HepG2 (cell line): Measurements from ENCODE around the gene TYW1B. TPM values are rescaled to one million over a fixed set of nuclear protein-coding genes. Genes with fewer than 3 reads are reported as not detected.
"Not testable (repeated sequence)": the region's sequence is repeated elsewhere in the genome, so short reads cannot be mapped to it uniquely, and the experiment has no call there.

Experiments
- ATAC-seq: fragments of 200-7000 bp; cut with Tn5 transposase; 3 replicates; pipeline ENCODE4 v1.9.1; 2020; ENCODE audit warnings: mild to moderate bottlenecking, moderate library complexity
- BruUV-seq: library from RNA; stranded (reverse); fragments of 400-500 nt; replicated peaks from 2 replicates; lab custom pipeline; 2021; lab: Mats Ljungman, UMichigan
- CTCF ChIA-PET: fragments of 300-600 bp; formaldehyde crosslinking; extraction: SDS; loops from one replicate; lab custom pipeline; 2021; ENCODE audit warnings: low total read pairs, inconsistent platforms, low intra/inter-chr PET ratio; lab: Yijun Ruan, JAX
- POLR2A ChIA-PET: fragments of 350-600 bp; sonication (Branson Sonifier 250); formaldehyde crosslinking; loops from one replicate; lab custom pipeline; 2020; ENCODE audit warnings: antibody characterized with exemption, inconsistent platforms; lab: Yijun Ruan, JAX
- DNase-seq: peaks from one replicate; pipeline ENCODE4 v3.0.0-alpha.2; 2015; ENCODE audit warnings: low spot score
- FAIRE-seq: peaks from 3 replicates; lab custom pipeline; 2011; peaks lifted over from hg19 to GRCh38; lab: Jason Lieb, UNC
- H2AFZ ChIP-seq: one replicate; pipeline ENCODE4 v1.6.1; 2011; ENCODE audit warnings: low read length, inconsistent platforms
- H3K27ac ChIP-seq: fragments of 300-600 bp; 3 replicates; pipeline ENCODE4 v1.8.0; 2011; ENCODE audit warnings: mixed run types, mild to moderate bottlenecking, mixed read lengths, low read length, inconsistent platforms; ENCODE audit not compliant: insufficient read depth; ENCODE audit errors: extremely low read length
- H3K27me3 ChIP-seq, 2 experiments: fragments of 200-600 bp in 1 of 2; 2 replicates in 1 of 2; 3 replicates in 1 of 2; pipeline versions ENCODE4 v1.6.0 to v1.8.0; 2011; ENCODE audit warnings: low read length in 2 of 2, mild to moderate bottlenecking in 2 of 2, moderate library complexity in 2 of 2, inconsistent platforms in 1 of 2; ENCODE audit not compliant: insufficient read depth in 2 of 2, control insufficient read depth in 1 of 2
- H3K36me3 ChIP-seq, 2 experiments: fragments of 200-600 bp in 1 of 2; replicated peaks in 1 of 2; 2 replicates in 1 of 2; 3 replicates in 1 of 2; pipeline versions ENCODE4 v1.5.1 to v1.8.0; 2011; ENCODE audit warnings: low read length in 2 of 2, inconsistent platforms in 1 of 2; ENCODE audit not compliant: insufficient read depth in 2 of 2, control insufficient read depth in 1 of 2
- H3K4me1 ChIP-seq: 2 replicates; pipeline ENCODE4 v1.5.1; 2012; ENCODE audit warnings: low read length, inconsistent platforms; ENCODE audit not compliant: insufficient read depth
- H3K4me2 ChIP-seq: 2 replicates; pipeline ENCODE4 v1.6.0; 2011; ENCODE audit warnings: low read depth, low read length, inconsistent platforms
- H3K4me3 ChIP-seq, 3 experiments: fragments of 200-600 bp in 1 of 3; sonication (generic), shearing (Covaris generic) in 1 of 3; replicated peaks in 1 of 3; 2 replicates each; pipeline ENCODE4 v1.5.1; 2011 to 2016; ENCODE audit warnings: low read length in 3 of 3, inconsistent platforms in 2 of 3, low read depth in 2 of 3, mild to moderate bottlenecking in 2 of 3, control low read depth in 1 of 3, mixed read lengths in 1 of 3; ENCODE audit not compliant: insufficient read depth in 1 of 3
- H3K79me2 ChIP-seq: one replicate; pipeline ENCODE4 v1.6.1; 2011; ENCODE audit warnings: low read length, inconsistent platforms; ENCODE audit not compliant: insufficient read depth
- H3K9ac ChIP-seq: 2 replicates; pipeline ENCODE4 v1.6.0; 2011; ENCODE audit warnings: mild to moderate bottlenecking, low read depth, low read length, inconsistent platforms; ENCODE audit not compliant: insufficient read depth
- H3K9me3 ChIP-seq: 2 replicates; pipeline ENCODE4 v1.5.1; 2012; ENCODE audit warnings: mild to moderate bottlenecking, low read length
- H4K20me1 ChIP-seq: 2 replicates; pipeline ENCODE4 v1.6.0; 2011; ENCODE audit warnings: inconsistent platforms, mild to moderate bottlenecking, low read length, moderate library complexity; ENCODE audit not compliant: insufficient read depth
- WGBS: methylation state at CpG from one replicate; pipeline ENCODE4 v1.1.6; 2017; ENCODE audit warnings: low lambda C conversion rate; 5-methylcytosine and 5-hydroxymethylcytosine counted together
- in situ Hi-C: cut with HindIII; loops from 2 replicates; pipeline ENCODE4 v1.10.0; 2017; ENCODE audit warnings: low pct_unique_long_range_greater_than_20kb; ENCODE audit not compliant: extremely low pct_ligation_motif_present
- intact Hi-C: fragments of 100-400 bp; cut with micrococcal nuclease; formaldehyde crosslinking; loops from one replicate; pipeline ENCODE4 v1.10.0; 2022; ENCODE audit not compliant: unreplicated experiment
- polyA plus RNA-seq, 8 experiments: library from polyadenylated mRNA; depleted of rRNA in 3 of 8; stranded (reverse) in 7 of 8; unstranded in 1 of 8; fragments of >200 nt; fragmentation: Illumina TruSeq in 4 of 8; extraction: Trizol in 4 of 8; gene quantifications; 2 replicates each; pipeline versions ENCODE4 v1.2.1 to v1.2.3, GENCODE V29; 2011 to 2016; ENCODE audit warnings: low read depth in 4 of 8, missing spikeins in 1 of 8, mixed read lengths in 1 of 8; ENCODE audit not compliant: insufficient read depth in 1 of 8
- total RNA-seq, 5 experiments: library from RNA; depleted of rRNA; stranded (reverse); fragments of >200 nt; fragmentation: Illumina TruSeq; extraction: Trizol; gene quantifications; 2 replicates each; pipeline ENCODE4 v1.2.3, GENCODE V29; 2016; ENCODE audit warnings: low read depth in 1 of 5

The TYW1B gene
- total and polyA plus RNA-seq, 2 of the 13 experiments (the other 11 are each of a cell fraction or from before 2014, with no cell fraction given) = 2.0 to 5.5 TPM

DNA sequence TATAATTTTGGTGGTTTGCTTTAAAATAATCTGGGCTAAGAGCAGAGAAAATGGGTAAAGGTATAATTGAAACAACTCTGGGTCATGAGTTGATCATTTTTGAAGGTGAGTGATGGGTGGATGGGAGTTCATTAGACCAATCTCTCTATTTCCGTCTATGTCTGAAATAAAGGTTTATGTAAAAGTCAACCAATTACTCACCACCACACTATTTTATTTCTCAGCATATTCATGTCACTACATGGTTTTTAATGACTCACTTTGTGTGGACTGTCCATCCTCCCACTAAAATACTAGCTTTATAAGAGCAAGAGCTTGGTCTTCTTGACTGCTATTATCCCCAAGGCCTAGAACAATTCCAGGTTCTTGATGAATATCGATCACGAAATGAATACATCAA, 199.6 kb downstream of the TYW1B start:
- 100% methylated on average over 1 of the region's 3 CpGs for WGBS
- not testable (repeated sequence) for H3K27ac ChIP-seq, ATAC-seq

GRCh38 chr7:72626428-72627011, 201.5 kb downstream of the TYW1B start:
- H2AFZ ChIP-seq, FAIRE-seq, H3K4me3 ChIP-seq, intact Hi-C loops, BruUV-seq, H3K4me2 ChIP-seq, H3K79me2 ChIP-seq, H3K27ac ChIP-seq, DNase-seq, H3K4me1 ChIP-seq, CTCF ChIA-PET, H3K27me3 ChIP-seq, H3K9ac ChIP-seq, ATAC-seq, H3K36me3 ChIP-seq, in situ Hi-C loops, H3K9me3 ChIP-seq, H4K20me1 ChIP-seq, POLR2A ChIA-PET: not testable (repeated sequence)
- WGBS = 86% methylated on average over 7 of the region's 7 CpGs

More for the DNA sequence above, 199.6 kb downstream of the TYW1B start:
- H3K36me3 ChIP-seq, H3K4me2 ChIP-seq, H3K27me3 ChIP-seq, DNase-seq, H3K4me1 ChIP-seq, H3K9ac ChIP-seq, H3K9me3 ChIP-seq, H3K79me2 ChIP-seq, CTCF ChIA-PET, POLR2A ChIA-PET, H4K20me1 ChIP-seq, BruUV-seq, H3K4me3 ChIP-seq, H2AFZ ChIP-seq, in situ Hi-C loops, intact Hi-C loops: not testable (repeated sequence)
- peak; percentile 65 for FAIRE-seq

GRCh38 chr7:72625721-72626423, 202.1 kb downstream of the TYW1B start:
- DNase-seq, H3K4me3 ChIP-seq, H3K27me3 ChIP-seq, intact Hi-C loops, H3K4me2 ChIP-seq, H3K9ac ChIP-seq, H3K4me1 ChIP-seq, H3K36me3 ChIP-seq, ATAC-seq, H3K27ac ChIP-seq, CTCF ChIA-PET, H3K79me2 ChIP-seq, H2AFZ ChIP-seq, H4K20me1 ChIP-seq, BruUV-seq, H3K9me3 ChIP-seq, POLR2A ChIA-PET, FAIRE-seq, in situ Hi-C loops: not testable (repeated sequence)
- 94% methylated on average over 3 of the region's 4 CpGs for WGBS
